GM21786 (cell line): ENCODE data around the gene TGFB2.
A peak's percentile ranks its signal among the peaks of the same experiment; 100 is the strongest.

Source experiments
- ATAC-seq: cut with Tn5 transposase; IDR thresholded peaks from one replicate; pipeline ENCODE4 v1.9.1; 2021; ENCODE audit not compliant: unreplicated experiment

Gene TGFB2

DNA sequence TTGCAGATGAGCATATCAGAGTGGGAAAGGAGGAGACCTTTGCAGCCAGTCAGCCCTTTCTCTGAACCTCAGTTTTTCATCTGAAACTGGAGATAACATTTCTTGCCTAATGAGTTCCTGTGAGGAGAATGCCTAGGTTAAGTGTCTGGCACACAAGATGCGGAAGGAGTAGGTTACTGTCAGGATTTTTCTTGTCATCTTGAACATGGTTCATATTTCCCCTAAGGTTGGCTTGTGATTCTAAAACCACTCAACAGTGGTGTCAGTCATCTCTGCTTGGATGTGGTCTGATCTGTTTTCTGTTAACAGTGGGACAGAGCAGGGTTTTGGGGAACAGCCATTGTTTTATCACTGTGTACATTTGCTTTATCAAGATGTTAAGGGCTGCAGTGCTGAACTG lies 70.6 kb downstream of the TGFB2 start:
- ATAC-seq, result no peak

DNA sequence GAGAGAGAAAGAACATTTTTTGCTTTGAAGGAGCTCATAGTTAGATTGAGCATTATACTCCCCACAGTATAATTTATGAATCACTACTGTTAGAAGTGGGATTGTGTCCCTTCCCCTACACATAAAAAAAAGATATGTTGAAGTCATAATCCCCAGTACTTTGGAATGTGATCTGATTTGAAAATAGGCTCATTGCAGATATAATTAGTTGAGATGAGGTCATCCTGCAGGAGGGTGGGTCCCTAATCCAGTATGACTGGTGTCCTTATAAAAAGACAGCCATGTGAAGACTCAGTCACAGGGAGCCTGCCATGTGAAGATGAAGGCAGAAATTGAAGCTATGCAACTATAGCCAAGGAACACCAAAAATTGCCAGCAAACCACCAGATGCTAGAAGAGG lies 76.4 kb downstream of the TGFB2 start:
- no peak for ATAC-seq

DNA sequence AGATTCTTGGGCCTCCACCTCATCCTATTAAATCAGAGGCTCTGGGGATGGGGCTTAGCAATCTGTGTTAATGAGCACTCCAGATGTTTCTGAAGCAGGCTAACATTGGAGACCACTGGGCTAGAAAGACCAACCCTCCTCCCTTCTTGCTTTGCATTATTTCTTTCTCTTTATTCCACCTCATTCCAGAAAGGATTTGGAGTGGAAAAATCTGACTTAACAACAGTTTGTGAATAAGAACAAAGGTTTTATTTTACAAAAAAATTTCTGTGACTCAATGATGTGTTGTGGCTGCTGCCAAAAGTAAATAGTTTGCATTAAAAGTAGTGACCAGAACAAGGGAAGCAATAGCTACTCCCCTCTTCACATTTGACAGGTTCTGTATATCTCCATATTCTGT lies 79.4 kb downstream of the TGFB2 start:
- ATAC-seq, result no peak

DNA sequence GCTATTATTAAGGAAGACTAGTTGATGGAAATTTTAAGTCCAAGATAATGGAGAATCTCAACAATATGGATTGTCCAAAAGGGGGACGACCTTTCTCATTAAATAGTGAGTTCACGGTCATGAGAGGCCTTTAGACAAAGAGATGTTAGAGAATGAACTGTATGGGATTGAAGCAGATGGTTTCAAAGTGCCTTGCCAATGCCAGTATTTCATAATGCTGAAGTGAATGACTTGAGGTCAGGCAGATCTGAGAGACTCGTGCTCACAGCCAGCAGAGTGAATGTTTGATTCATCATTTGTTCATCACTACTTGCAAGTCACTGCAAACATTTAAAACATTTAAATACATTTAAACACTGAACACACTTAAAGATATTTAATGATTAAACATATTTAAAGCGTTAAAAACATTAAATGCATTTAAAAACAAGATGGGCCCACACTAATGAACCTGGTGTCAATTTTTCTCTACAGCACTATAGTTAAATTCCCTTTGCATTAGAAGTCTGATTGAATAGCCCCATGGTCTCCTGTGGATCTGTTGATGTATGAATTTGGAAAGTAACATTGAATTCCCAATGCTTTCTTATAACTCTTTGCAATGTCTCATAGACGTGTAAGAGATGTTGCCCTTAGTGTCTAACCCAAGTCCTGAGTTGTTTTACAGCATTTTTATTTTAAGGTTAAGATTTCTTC lies 80.7 kb downstream of the TGFB2 start:
- ATAC-seq, result no peak

DNA sequence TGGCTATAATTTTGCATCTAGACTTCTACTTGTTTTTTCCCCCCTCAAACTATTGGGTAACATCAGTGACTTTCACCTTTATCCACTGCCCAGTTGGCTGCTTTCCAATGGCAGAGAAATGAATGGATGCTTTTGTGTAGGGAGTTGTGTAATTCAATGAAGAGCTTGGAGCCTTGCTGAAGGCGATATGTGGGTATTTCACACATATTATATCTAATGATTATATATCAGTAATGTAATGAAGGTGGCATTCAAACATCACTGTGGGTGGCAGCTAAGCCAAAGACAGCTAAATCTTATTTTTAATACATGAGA lies 81.2 kb downstream of the TGFB2 start:
- ATAC-seq, result no peak

DNA sequence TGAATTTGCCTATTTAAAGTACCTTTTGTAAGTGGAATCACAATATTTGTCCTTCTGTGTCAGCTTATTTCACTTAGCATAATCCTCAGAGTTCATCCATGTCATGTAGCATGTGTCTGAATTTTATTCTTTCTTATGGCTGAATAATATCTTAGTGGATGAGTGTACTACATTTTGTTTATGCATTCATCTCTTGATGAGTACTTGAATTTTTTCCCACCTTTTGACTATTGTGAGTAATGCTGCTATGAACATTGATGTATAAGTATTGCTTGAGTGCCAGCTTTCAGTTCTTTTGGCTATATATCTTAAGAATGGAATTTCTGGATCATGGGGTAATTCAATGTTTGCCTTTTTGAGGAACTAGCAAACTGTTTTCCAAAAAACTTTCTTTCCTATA lies 84.2 kb downstream of the TGFB2 start:
- no peak for ATAC-seq

DNA sequence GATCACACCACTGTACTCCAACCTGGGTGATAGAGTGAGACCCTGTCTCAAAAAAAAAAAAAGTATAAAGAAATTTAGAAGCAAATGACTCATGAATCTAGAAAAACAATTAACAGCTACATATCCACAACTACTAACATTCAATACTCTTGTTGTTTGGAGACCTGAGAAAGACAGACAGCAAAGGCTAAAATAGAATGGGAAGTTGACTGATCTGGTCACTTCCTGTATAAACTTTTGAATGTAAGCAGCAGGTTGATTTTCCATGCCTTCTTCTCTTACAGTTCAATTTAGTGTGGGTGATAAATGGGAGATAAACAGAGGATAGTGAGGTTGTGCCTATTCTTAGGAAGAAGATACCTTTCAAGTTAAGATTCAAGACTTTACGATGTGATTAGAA lies 85.2 kb downstream of the TGFB2 start:
- ATAC-seq, result no peak

DNA sequence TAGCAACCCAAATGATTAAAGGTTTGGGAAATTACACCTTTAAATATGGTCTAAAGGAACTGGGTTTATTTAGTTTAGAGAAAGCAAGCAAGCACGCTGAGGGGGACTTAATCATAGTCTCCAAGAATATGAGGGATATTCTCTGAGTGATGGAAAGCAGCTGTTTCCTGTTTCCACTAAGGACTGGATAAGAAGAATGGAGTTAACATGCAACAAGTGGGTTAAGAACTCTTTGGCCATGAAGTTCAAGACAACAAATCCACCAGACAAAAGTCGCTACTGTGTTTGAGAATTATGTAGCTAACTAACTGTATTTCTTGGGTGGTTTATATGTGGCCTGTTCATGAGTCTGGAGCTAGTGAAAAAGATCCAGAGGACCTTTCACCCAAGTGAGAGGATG lies 85.7 kb downstream of the TGFB2 start:
- no peak for ATAC-seq

DNA sequence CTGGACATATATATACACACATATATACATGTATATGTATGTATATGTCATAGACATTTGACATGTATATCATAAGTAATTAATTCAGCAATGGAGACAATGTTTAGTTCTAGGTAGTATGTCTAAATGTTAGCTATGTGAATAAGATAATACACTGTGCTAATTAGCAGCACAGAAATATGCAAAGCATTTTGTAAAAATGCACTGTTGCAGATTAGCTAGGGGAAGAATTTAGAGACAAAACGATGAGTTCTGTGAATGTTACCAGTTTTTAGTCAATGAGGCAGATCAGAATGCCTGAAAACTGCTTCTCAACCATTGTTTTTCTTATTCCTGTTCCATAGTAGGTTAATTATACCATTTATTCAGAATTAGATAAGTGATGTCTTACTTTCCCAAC lies 86.3 kb downstream of the TGFB2 start:
- no peak for ATAC-seq

DNA sequence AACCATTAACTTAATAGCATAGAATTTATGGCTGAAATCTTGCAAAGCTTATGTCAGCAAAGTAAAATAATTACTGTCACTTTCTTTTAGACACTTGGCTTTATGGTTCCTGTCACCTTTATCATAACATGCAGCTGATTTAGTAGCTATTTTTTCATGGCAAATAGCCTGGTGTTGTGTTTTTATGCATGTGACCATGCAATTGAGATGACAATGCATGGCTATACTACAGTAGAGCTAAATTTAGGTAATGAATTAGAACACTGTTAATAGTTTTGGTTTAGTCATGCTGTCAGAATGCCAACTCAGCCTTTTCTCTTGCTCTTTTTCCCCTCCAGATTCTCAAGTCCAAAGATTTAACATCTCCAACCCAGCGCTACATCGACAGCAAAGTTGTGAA lies 88.6 kb downstream of the TGFB2 start:
- no peak for ATAC-seq

DNA sequence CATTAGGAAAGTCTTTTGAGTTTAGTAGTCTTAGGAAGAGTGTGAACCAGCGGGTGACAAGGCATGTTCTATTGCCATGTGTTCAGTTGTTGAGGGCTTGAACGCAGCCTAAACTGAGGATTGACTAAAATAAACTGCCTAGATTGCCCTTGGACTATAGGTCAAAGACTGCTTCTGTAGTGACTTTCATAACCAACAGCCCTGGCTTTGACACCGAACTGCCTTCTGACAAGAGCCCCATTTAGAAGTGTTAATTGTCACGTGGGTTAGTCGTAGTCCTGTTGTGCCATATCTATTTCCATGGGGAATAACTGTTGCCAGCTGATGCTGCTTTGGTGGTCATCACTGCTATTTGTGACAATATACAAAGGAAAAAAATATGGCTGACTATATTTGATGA lies 90.4 kb downstream of the TGFB2 start:
- no peak for ATAC-seq

DNA sequence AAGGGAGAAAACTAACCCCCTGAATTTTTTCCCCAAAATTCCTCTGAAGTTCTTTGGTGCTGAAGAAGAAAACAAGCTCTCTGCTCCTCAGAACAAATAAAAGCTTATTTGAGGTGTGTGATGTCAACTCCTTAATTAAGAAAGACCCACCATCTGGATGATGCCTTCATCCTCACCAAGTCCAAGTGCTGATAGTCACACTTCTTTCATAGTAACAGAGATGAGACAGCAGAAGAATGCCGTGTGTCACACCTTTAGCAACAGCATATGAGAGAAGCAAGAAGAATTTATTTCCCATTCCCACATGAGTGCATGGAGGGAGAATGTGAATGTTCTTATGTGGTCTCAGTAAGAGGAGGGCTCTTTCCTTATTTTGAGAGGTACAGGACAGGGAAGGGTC lies 91.2 kb downstream of the TGFB2 start:
- no peak for ATAC-seq

DNA sequence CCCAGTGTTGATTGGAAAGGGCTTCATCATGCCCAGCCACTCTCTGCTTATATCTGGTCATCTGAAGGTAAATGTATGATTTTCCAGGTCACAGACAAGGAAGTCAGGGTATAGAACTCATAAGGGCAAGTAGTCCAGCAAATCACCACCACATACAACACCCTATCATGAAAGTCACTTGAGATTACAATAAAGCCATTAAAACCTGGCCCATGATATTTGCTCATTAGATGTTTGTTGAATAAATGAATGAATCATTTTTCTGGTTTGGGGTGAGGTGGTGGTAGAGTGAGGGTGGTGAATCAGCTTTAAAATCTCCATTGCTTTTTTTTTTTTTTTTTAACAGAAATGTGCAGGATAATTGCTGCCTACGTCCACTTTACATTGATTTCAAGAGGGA lies 91.9 kb downstream of the TGFB2 start:
- ATAC-seq, result no peak

DNA sequence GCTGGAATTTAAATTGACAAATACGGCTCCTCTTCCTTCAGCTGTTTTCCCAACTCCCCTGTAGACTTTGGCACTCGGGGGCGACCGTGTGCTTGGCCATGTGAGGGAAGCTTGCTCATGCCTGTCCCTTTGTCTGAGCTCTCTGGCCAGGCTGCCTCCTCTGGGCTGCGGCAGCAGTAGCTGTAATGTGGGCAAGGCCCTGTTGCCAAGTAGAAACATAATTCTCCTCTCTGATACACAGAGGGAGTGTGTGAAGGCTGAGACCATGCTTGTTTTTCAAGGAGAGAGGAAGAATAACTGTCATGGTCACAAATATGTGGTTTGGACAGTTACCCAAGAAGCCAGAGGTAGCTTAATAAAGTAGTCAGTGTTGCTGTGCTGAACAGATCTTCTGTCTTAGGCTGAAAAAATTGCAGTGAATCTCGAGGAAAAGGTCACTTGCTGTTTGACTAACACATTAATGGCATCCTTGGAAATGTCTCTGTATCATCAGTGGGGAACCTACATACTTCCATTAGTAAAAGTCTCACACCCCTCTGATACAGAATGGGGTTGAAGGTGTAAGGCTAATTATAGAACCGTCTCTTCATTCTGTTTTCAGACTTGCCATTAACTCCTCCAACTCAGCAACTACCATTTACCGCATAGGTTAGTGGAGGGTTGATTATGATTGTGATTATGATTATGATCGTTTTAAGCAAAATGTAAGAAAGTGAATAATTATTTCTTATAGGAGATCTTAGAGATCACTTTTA lies 94.6 kb downstream of the TGFB2 start:
- ATAC-seq, result no peak

DNA sequence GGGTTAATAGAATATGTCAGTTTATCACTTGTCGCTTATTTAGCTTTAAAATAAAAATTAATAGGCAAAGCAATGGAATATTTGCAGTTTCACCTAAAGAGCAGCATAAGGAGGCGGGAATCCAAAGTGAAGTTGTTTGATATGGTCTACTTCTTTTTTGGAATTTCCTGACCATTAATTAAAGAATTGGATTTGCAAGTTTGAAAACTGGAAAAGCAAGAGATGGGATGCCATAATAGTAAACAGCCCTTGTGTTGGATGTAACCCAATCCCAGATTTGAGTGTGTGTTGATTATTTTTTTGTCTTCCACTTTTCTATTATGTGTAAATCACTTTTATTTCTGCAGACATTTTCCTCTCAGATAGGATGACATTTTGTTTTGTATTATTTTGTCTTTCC lies 98.1 kb downstream of the TGFB2 start:
- ATAC-seq, result no peak

DNA sequence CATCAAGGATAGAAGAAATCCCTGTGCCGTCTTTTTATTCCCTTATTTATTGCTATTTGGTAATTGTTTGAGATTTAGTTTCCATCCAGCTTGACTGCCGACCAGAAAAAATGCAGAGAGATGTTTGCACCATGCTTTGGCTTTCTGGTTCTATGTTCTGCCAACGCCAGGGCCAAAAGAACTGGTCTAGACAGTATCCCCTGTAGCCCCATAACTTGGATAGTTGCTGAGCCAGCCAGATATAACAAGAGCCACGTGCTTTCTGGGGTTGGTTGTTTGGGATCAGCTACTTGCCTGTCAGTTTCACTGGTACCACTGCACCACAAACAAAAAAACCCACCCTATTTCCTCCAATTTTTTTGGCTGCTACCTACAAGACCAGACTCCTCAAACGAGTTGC lies 99.0 kb downstream of the TGFB2 start:
- no peak for ATAC-seq

DNA sequence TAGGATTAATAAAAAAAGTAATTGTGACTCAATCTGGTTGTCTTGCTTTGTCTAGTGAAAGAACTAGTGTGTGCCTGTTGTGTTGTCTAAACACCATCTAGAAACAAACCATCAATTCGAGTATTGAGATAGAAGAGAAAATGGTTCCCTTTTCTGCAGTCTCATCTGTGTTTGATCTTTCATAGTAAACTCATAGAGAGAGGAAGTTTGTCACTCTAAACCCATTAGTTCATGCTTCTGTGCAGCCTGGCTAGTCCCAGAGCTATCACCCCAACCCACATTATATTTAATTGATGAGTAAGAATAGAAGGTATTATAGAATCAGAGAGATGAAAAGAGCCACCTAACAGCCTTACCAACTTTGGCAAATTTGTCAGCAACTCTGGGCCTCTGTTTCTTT lies 99.5 kb downstream of the TGFB2 start:
- ATAC-seq, result no peak

DNA sequence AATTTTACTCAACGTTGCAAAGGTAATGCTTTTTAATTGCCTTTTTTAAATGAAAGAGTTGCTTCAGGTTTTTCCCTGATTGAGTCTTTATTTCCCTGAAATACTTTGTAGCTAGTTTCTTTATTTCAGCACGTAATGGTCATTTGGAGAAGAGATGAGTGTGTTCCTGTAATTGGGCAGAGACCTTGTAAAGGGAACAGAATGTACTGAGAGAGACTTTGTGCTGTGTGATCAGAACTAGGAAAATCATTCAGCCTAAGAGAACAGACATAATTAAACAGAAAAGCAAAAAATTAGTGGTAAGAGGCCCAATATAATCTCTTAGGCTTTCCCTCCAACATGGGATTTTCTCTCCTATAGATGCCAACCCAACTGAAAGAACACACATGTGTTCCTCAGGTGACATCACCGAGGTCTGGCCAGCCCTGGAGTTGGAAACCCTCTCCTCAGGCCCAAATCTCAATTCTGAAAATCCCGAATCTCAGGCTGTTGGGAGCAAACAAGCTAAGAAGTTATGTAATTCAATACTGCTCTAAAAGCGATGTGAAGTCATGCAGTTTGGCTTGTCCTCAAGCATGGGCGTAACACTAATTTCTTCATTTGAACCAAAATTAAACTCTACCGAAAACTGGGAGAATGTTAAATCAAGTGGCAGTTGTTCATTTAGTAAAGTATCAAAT lies 102.0 kb downstream of the TGFB2 start:
- ATAC-seq, result no peak

DNA sequence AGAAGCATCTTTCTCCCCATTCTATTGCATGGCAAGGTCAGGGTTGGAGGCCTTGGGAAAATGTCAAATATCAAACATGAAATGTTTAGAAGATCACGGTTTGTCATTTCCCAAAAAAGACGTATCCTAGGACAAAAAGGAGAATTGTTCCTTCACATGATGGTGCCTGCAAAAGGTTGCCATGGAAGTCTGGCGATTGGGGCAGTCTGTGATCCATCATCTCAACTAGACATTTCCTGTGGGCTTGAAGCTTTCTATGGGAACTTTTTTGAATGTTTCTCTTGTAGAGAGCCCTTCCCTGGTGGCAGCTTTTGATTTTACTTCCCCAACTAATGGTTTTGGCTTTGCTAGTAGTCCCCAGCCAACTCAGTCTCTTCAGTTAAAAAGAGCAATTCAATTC lies 106.3 kb downstream of the TGFB2 start:
- no peak for ATAC-seq

DNA sequence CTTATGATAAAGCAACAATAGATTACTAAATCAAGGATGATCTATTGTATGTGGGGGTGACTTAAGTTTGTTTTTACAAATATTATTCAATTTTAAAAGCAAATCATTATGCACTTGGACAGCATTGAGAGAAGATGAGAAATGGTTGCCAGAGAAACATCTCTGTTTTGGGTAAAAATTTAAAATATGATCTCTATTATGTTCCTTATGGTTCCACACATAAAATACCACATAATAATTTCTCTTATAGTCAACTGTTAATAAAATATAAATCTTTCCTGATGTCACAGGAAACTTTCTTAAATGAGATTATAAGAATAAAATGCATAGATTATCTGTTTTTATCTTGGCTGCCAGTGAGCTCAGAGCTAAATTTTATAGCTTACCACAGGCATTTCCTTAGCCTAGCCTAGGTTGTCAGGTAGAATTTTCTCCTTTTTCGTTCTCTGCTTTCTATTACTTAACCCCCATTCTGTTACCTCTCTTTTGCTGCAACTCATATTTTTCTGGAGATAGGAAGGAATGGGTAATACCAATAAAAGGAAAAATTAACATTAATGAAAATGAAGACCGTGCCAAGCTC lies 109.7 kb downstream of the TGFB2 start:
- no peak for ATAC-seq

DNA sequence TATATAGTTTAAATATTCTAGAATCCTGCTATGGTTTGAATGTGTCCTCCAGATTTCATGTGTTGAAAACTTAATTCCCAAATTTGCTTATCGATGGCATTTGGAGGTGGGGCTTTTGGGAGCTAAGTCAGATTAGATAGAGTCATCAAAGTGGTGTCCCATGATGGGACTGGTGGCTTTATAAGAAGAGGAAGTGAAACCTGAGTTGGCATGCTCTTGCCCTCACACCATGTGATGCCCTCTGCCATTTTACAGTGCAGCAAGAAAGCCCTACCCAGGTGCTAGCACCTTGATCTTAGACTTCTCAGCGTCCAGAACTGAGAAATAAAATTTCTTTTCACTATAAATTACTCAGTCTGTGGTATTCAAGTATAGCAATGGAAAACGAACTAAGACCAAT lies 111.3 kb downstream of the TGFB2 start:
- ATAC-seq, result peak; percentile 61

DNA sequence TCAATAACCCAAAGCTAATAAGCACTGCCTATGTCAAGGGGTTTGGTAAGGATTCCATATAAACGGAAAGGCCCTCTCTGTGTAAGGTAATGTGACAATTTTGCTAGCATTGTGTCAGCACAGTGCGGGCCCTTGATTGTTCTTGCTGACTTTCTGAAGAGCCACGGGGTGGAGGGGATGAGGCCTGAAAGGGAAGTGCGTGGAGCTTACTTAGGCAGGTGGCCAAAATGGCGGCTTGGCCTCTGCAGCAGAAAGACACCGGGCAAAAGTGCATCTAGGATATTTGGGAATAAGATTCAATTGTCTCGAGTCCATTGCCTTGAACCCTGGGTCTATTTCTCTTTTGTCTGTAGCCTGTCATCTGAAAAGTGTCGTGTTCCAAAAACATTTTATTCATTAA lies 114.3 kb downstream of the TGFB2 start:
- ATAC-seq, result no peak
